A549 (cell line): ENCODE data around the gene COX5B. TPM values are rescaled to one million over a fixed set of nuclear protein-coding genes. Genes with fewer than 3 reads are reported as not detected.

ENCODE experiments used
- ATAC-seq, 2 experiments: fragments of 200-7000 bp in 1 of 2; fragments of >200 bp in 1 of 2; cut with Nextera tagmentation in 1 of 2; cut with Tn5 transposase in 1 of 2; 3 replicates each; pipeline versions ENCODE4 v1.8.0 to v1.9.1; 2018 to 2020; ENCODE audit warnings: mild to moderate bottlenecking in 1 of 2, moderate library complexity in 1 of 2
- CTCF ChIA-PET: fragments of 300-600 bp; sonication (Branson Sonifier 250); formaldehyde crosslinking; extraction: SDS; loops from one replicate; lab custom pipeline; 2021; ENCODE audit warnings: antibody characterized with exemption, inconsistent platforms; lab: Yijun Ruan, JAX
- POLR2A ChIA-PET: fragments of 350-600 bp; formaldehyde crosslinking; extraction: SDS; loops from one replicate; lab custom pipeline; 2021; ENCODE audit warnings: antibody characterized with exemption, inconsistent platforms; lab: Yijun Ruan, JAX
- DNase-seq, 2 experiments: peaks; one replicate each; pipeline versions ENCODE4 v3.0.0 to v3.0.0-alpha.2; 2011 to 2016; ENCODE audit warnings: low read depth in 1 of 2, low spot score in 1 of 2
- FAIRE-seq: peaks from 2 replicates; lab custom pipeline; 2011; peaks lifted over from hg19 to GRCh38; lab: Jason Lieb, UNC
- H3K27ac ChIP-seq, 2 experiments: fragments of >200 bp; sonication (Bioruptor Twin); formaldehyde crosslinking; 3 replicates each; pipeline ENCODE4 v1.5.1; 2016 to 2017
- H3K4me1 ChIP-seq: fragments of >200 bp; sonication (Bioruptor Twin); formaldehyde crosslinking; 3 replicates; pipeline ENCODE4 v1.6.1; 2016
- H3K4me2 ChIP-seq: fragments of >200 bp; sonication (Bioruptor Twin); formaldehyde crosslinking; 3 replicates; pipeline ENCODE4 v1.6.1; 2016
- H3K4me3 ChIP-seq: fragments of >200 bp; sonication (Bioruptor Twin); formaldehyde crosslinking; 3 replicates; pipeline ENCODE4 v1.5.1; 2016
- H3K9me3 ChIP-seq: fragments of >200 bp; sonication (Bioruptor Twin); formaldehyde crosslinking; 3 replicates; pipeline ENCODE4 v1.6.1; 2016
- CBX2 ChIP-seq: fragments of 200-600 bp; sonication (generic); IDR thresholded peaks from 2 replicates; pipeline ENCODE4 v1.6.1; 2016; ENCODE audit warnings: low read depth, mild to moderate bottlenecking, borderline replicate concordance
- CHD4 ChIP-seq: fragments of 200-600 bp; sonication (generic); IDR thresholded peaks from 2 replicates; pipeline ENCODE4 v1.6.1; 2016; ENCODE audit warnings: antibody characterized with exemption, mild to moderate bottlenecking, borderline replicate concordance
- EHF ChIP-seq: fragments of 250-450 bp; sonication (Bioruptor Pico); IDR thresholded peaks from 2 replicates; pipeline ENCODE4 v1.5.0; 2020; ENCODE audit warnings: mild to moderate bottlenecking
- EP300 ChIP-seq, 2 experiments: fragments of >200 bp; sonication (Bioruptor Twin); formaldehyde crosslinking; IDR thresholded peaks; 2 replicates in 1 of 2; 3 replicates in 1 of 2; pipeline ENCODE4 v1.6.1; 2016 to 2017
- ESRRA ChIP-seq: fragments of 150-350 bp; IDR thresholded peaks from 2 replicates; pipeline ENCODE4 v1.6.1; 2014; ENCODE audit warnings: mild to moderate bottlenecking, low read length, borderline replicate concordance
- FOSL2 ChIP-seq, 2 experiments: fragments of 450-650 bp in 1 of 2; fragments of >200 bp in 1 of 2; sonication (Bioruptor Twin) in 1 of 2; formaldehyde crosslinking; IDR thresholded peaks; 2 replicates each; pipeline versions ENCODE4 v1.5.0 to v1.6.1; 2016 to 2020; ENCODE audit warnings: mild to moderate bottlenecking in 1 of 2, moderate library complexity in 1 of 2
- FOXS1 ChIP-seq: fragments of 250-450 bp; sonication (Bioruptor Pico); IDR thresholded peaks from 2 replicates; pipeline ENCODE4 v1.5.0; 2020; ENCODE audit warnings: mild to moderate bottlenecking, moderate library complexity
- GATA3 ChIP-seq: IDR thresholded peaks from 2 replicates; pipeline ENCODE4 v1.6.1; 2012; ENCODE audit warnings: borderline replicate concordance
- HOXA7 ChIP-seq: fragments of 250-450 bp; sonication (Bioruptor Pico); IDR thresholded peaks from 2 replicates; pipeline ENCODE4 v1.5.0; 2020; ENCODE audit warnings: mild to moderate bottlenecking, moderate library complexity
- HOXB5 ChIP-seq: fragments of 250-450 bp; sonication (Bioruptor Pico); IDR thresholded peaks from 2 replicates; pipeline ENCODE4 v1.5.0; 2020; ENCODE audit warnings: mild to moderate bottlenecking, moderate library complexity
- JUN ChIP-seq, 2 experiments: fragments of >200 bp; sonication (Bioruptor Twin); formaldehyde crosslinking; IDR thresholded peaks; 2 replicates in 1 of 2; 3 replicates in 1 of 2; pipeline ENCODE4 v1.6.1; 2016 to 2017
- KDM1A ChIP-seq: fragments of 200-600 bp; sonication (generic); IDR thresholded peaks from 2 replicates; pipeline ENCODE4 v1.6.1; 2016; ENCODE audit warnings: low read depth, mild to moderate bottlenecking
- MAZ ChIP-seq: fragments of 150-350 bp; IDR thresholded peaks from 2 replicates; pipeline ENCODE4 v1.6.1; 2014; ENCODE audit warnings: antibody characterized with exemption, low read depth, low read length, borderline replicate concordance
- NFE2L2 ChIP-seq: fragments of 150-350 bp; conservative IDR thresholded peaks from 2 replicates; pipeline ENCODE4 v1.6.1; 2014; ENCODE audit warnings: low read length
- PHF8 ChIP-seq: fragments of 200-600 bp; sonication (generic); IDR thresholded peaks from 2 replicates; pipeline ENCODE4 v1.6.1; 2016; ENCODE audit warnings: low read depth, mild to moderate bottlenecking, antibody characterized with exemption, moderate library complexity, borderline replicate concordance
- POLR2A ChIP-seq: IDR thresholded peaks from 2 replicates; pipeline ENCODE4 v1.6.1; 2012; ENCODE audit warnings: mild to moderate bottlenecking, low read length
- RARB ChIP-seq: fragments of 250-450 bp; sonication (Bioruptor Pico); IDR thresholded peaks from 2 replicates; pipeline ENCODE4 v1.8.0; 2021; ENCODE audit warnings: mild to moderate bottlenecking, moderate library complexity
- RCOR1 ChIP-seq: fragments of 150-350 bp; IDR thresholded peaks from 2 replicates; pipeline ENCODE4 v1.6.1; 2014; ENCODE audit warnings: antibody characterized with exemption, low read length, low read depth
- REST ChIP-seq: fragments of 200-600 bp; sonication (generic); IDR thresholded peaks from 2 replicates; pipeline ENCODE4 v1.6.1; 2016; ENCODE audit warnings: antibody characterized with exemption, mild to moderate bottlenecking, moderate library complexity
- RNF2 ChIP-seq: fragments of 200-600 bp; sonication (generic); IDR thresholded peaks from 2 replicates; pipeline ENCODE4 v1.6.1; 2016; ENCODE audit warnings: low read depth, mild to moderate bottlenecking, antibody characterized with exemption, moderate library complexity, borderline replicate concordance
- SMC3 ChIP-seq: fragments of >200 bp; sonication (Bioruptor Twin); formaldehyde crosslinking; IDR thresholded peaks from 3 replicates; pipeline ENCODE4 v1.6.1; 2018; ENCODE audit warnings: inconsistent platforms
- ZFP36 ChIP-seq: fragments of 450-650 bp; IDR thresholded peaks from 2 replicates; pipeline ENCODE4 v1.6.1; 2014; ENCODE audit warnings: borderline replicate concordance; ENCODE audit not compliant: partially characterized antibody
- ZNF302 ChIP-seq: fragments of 250-450 bp; sonication (Bioruptor Pico); IDR thresholded peaks from 2 replicates; pipeline ENCODE4 v1.9.0; 2021; ENCODE audit warnings: inconsistent platforms, mild to moderate bottlenecking, moderate library complexity
- ZSCAN20 ChIP-seq: fragments of 250-450 bp; sonication (Bioruptor Pico); IDR thresholded peaks from 2 replicates; pipeline ENCODE4 v1.8.0; 2022; ENCODE audit warnings: mild to moderate bottlenecking, moderate library complexity
- WGBS: methylation state at CpG from one replicate; pipeline ENCODE4 v1.1.6; 2017; ENCODE audit errors: missing lambda C conversion rate; 5-methylcytosine and 5-hydroxymethylcytosine counted together
- polyA plus RNA-seq, 4 experiments: library from polyadenylated mRNA; depleted of rRNA in 3 of 4; stranded (reverse); fragments of >200 nt; fragmentation: RNase III in 1 of 4; extraction: RNeasy Plus Mini Kit Qiagen cat#74134 plus additional on column Dnase treatment in 1 of 4; gene quantifications; 2 replicates in 3 of 4; 3 replicates in 1 of 4; pipeline ENCODE4 v1.2.3, GENCODE V29; 2011 to 2017
- TF ChIP-seq, protein P1 (sequence below): IDR thresholded peaks from 2 replicates; pipeline ENCODE4 v1.6.1; 2012
- TF ChIP-seq, protein P2 (sequence below): IDR thresholded peaks from 2 replicates; pipeline ENCODE4 v1.6.1; 2012
- TF ChIP-seq, protein P3 (sequence below): fragments of 250-450 bp; sonication (Bioruptor Pico); IDR thresholded peaks from 2 replicates; pipeline ENCODE4 v1.5.0; 2020; ENCODE audit warnings: low read depth, mild to moderate bottlenecking, moderate library complexity
- TF ChIP-seq, protein P4 (sequence below): fragments of >200 bp; sonication (Bioruptor Twin); formaldehyde crosslinking; IDR thresholded peaks from 3 replicates; pipeline ENCODE4 v1.6.1; 2016
- TF ChIP-seq, protein P5 (sequence below): fragments of 250-450 bp; sonication (Bioruptor Pico); IDR thresholded peaks from 2 replicates; pipeline ENCODE4 v1.5.0; 2021; ENCODE audit warnings: mild to moderate bottlenecking, moderate library complexity, borderline replicate concordance
- TF ChIP-seq, protein P6 (sequence below): fragments of 150-350 bp; IDR thresholded peaks from 2 replicates; pipeline ENCODE4 v1.6.1; 2014; ENCODE audit warnings: low read depth, mild to moderate bottlenecking, low read length

Gene COX5B
- polyA plus RNA-seq, 2 of the 4 experiments (the other 2 are of a cell fraction), result 343 to 353 TPM

DNA sequence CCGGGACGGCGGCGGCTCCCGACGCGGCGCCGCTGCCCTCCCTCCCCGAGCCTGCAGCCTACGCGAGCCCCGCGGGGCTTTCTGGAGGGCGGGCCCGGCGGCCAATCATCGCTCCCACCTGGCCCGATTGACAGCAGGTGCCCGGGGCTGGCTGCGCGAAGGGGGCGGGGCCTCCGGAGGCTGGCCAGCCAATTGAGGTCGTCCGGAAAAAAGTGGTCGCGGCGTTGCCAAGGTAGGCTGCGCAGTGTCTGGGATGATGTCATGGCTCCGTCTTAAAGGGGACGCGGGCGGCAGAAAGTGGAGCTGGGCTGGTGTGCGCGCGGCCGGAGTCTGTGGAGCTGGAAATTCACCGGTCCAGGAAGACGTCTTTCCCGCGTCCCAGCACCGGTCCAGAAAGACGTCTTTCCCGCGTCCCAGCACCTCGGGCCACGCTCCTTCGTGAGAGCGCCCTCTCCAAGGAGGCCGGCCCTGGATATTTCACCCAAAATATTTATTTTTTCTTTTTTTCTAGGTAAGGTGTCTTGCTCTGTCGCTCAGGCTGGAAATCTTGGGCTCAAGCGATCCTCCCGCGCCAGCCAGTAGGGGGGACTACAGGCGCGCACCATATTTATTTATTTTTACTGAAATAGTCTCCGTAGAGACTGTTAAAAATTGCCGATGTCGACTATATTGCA is 18.2 kb downstream of the COX5B start, which contains the start of gene ACTR1B:
TSS of gene ACTR1B (minus strand) at position 83 of the 674 bp plus-strand sequence. CDS start 154 bp downstream, outside the sequence.
- DNase-seq, result peak; percentile 85 to 98
- WGBS, result 1% methylated on average over 38 of the region's 60 CpGs
- Histone ChIP-seq H3K27ac (peak within 1 kb of the TSS; percentile 96 to 97), H3K4me3 (peak within 1 kb of the TSS; percentile 95), H3K4me2 (peak within 1 kb of the TSS; percentile 79), H3K4me1 (peaks cover 9% of the 10 kb centered on the region), H3K9me3 (no peaks in the 10 kb centered on the region)
- ChIA-PET POLR2A (interaction anchor here (0.8 to 4.1 kb wide), 6 partner anchors 10 to 74 kb away, joined by 3 to 76 read pairs (median 6); partner anchors contain the start of genes ANKRD36B and COX5B), CTCF (interaction anchor here (0.5 to 6.2 kb wide), 14 partner anchors 9 to 899 kb away, joined by 3 to 93 read pairs (median 4); no protein-coding TSS in a partner anchor)
- ATAC-seq, result peak; percentile 90 to 95
- FAIRE-seq, result no peak
- TF ChIP-seq MAZ (no peak), EP300 (IDR thresholded peaks at IDR 0.05) (no peak), PHF8 (peak; percentile 89; the same call in 1 of the 2 replicates), CHD4 (no peak), EHF (no peak), CBX2 (no peak), ZFP36 (no peak), POLR2A (peak; percentile 65), HOXA7 (CRISPR knock-in tag) (no peak), RARB (CRISPR knock-in tag) (no peak), FOXS1 (CRISPR knock-in tag) (no peak), RCOR1 (no peak), ZNF302 (CRISPR knock-in tag) (no peak), JUN (IDR thresholded peaks at IDR 0.05) (peak; percentile 54 to 61; a peak in 3 of 5 replicates), FOSL2 (IDR thresholded peaks at IDR 0.05) (no peak), FOSL2 (CRISPR knock-in tag; IDR thresholded peaks at IDR 0.05) (peak; percentile 52), REST (no peak), ZSCAN20 (CRISPR knock-in tag) (no peak), NFE2L2 (no peak), KDM1A (no peak), GATA3 (no peak), ESRRA (no peak), SMC3 (peak; percentile 29; the same call in 1 of the 3 replicates), HOXB5 (CRISPR knock-in tag) (no peak), RNF2 (no peak)
- TF ChIP-seq, protein P1, sequence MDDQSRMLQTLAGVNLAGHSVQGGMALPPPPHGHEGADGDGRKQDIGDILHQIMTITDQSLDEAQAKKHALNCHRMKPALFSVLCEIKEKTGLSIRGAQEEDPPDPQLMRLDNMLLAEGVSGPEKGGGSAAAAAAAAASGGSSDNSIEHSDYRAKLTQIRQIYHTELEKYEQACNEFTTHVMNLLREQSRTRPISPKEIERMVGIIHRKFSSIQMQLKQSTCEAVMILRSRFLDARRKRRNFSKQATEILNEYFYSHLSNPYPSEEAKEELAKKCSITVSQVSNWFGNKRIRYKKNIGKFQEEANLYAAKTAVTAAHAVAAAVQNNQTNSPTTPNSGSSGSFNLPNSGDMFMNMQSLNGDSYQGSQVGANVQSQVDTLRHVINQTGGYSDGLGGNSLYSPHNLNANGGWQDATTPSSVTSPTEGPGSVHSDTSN, result peak; percentile 88
- TF ChIP-seq, protein P2, sequence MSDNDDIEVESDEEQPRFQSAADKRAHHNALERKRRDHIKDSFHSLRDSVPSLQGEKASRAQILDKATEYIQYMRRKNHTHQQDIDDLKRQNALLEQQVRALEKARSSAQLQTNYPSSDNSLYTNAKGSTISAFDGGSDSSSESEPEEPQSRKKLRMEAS, result peak; percentile 82
- TF ChIP-seq, protein P3, sequence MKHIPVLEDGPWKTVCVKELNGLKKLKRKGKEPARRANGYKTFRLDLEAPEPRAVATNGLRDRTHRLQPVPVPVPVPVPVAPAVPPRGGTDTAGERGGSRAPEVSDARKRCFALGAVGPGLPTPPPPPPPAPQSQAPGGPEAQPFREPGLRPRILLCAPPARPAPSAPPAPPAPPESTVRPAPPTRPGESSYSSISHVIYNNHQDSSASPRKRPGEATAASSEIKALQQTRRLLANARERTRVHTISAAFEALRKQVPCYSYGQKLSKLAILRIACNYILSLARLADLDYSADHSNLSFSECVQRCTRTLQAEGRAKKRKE, result no peak
- TF ChIP-seq, protein P4, sequence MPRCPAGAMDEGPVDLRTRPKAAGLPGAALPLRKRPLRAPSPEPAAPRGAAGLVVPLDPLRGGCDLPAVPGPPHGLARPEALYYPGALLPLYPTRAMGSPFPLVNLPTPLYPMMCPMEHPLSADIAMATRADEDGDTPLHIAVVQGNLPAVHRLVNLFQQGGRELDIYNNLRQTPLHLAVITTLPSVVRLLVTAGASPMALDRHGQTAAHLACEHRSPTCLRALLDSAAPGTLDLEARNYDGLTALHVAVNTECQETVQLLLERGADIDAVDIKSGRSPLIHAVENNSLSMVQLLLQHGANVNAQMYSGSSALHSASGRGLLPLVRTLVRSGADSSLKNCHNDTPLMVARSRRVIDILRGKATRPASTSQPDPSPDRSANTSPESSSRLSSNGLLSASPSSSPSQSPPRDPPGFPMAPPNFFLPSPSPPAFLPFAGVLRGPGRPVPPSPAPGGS, result peak; percentile 55; the same call in 1 of the 3 replicates
- TF ChIP-seq, protein P5, sequence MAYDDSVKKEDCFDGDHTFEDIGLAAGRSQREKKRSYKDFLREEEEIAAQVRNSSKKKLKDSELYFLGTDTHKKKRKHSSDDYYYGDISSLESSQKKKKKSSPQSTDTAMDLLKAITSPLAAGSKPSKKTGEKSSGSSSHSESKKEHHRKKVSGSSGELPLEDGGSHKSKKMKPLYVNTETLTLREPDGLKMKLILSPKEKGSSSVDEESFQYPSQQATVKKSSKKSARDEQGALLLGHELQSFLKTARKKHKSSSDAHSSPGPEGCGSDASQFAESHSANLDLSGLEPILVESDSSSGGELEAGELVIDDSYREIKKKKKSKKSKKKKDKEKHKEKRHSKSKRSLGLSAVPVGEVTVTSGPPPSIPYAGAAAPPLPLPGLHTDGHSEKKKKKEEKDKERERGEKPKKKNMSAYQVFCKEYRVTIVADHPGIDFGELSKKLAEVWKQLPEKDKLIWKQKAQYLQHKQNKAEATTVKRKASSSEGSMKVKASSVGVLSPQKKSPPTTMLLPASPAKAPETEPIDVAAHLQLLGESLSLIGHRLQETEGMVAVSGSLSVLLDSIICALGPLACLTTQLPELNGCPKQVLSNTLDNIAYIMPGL (CRISPR knock-in tag), result 0 out of 2 replicates have a peak, but pooled peaks have one; percentile 57
- TF ChIP-seq, protein P6, sequence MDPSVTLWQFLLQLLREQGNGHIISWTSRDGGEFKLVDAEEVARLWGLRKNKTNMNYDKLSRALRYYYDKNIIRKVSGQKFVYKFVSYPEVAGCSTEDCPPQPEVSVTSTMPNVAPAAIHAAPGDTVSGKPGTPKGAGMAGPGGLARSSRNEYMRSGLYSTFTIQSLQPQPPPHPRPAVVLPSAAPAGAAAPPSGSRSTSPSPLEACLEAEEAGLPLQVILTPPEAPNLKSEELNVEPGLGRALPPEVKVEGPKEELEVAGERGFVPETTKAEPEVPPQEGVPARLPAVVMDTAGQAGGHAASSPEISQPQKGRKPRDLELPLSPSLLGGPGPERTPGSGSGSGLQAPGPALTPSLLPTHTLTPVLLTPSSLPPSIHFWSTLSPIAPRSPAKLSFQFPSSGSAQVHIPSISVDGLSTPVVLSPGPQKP, result no peak
